Cardiac atrium fibroblast (primary cell): Measurements from ENCODE around the gene ATP6V1D. TPM values are rescaled to one million over a fixed set of nuclear protein-coding genes. Genes with fewer than 3 reads are reported as not detected.

ENCODE experiments used
- total RNA-seq: library from RNA; depleted of rRNA; stranded (reverse); fragments of >200 nt; gene quantifications from 2 replicates; pipeline ENCODE4 v1.2.3, GENCODE V29; 2015

ATP6V1D gene
- 74.2 and 92.5 TPM in 2 replicates for total RNA-seq

DNA sequence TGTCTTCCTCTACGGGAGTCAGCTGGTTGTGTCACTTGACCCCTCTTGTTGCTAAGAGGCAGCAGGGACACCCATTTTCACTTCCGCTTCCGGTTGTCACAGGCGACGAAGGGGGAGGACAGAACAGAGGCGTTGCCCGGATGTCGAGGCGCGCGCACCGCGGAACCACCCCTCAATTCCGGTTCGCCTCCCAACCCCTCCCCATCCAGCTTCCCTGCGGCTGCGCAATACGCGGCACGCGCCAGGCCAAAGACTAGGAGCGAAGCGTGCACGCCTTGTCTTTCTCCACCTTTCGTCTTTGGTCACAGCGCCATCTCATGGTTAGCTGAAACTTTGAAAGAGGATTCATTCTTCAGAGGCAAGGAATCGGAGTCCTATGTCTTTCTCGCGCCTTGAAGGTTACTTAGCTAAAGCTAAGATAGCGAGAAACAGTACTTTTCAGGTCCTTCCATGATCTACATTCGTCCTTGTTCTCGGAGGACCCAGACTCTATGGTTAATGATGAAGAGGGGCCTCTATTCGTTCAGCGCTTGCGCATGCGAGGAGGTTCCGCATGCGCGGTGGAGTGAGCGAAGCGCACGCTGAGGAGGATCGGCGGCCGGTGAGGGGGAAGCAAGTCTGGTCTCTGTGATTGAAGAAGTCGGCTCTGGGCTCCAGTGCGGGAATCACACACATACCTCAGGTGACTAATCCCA is at the start of gene ATP6V1D, which contains the start of gene EIF2S1:
ATP6V1D (minus strand) TSS at position 30 of the 695 bp plus-strand sequence. CDS start 106 bp downstream, outside the sequence.
EIF2S1 (plus strand) TSS at position 554 of the 695 bp plus-strand sequence. CDS start 4,440 bp downstream, outside the sequence.

Other genes starting within 250 kb of the ATP6V1D start
- gene GARIN2, start 170.4 kb downstream of the ATP6V1D start, total RNA-seq: not detected in 2 replicates
- gene PALS1, start 118.4 kb downstream of the ATP6V1D start, total RNA-seq: 11.7 and 13.4 TPM in 2 replicates
- gene EIF2S1, start 524 bp upstream of the ATP6V1D start, total RNA-seq: 94.1 and 111 TPM in 2 replicates
- 1.8 and 3.9 TPM in 2 replicates for gene PLEK2, start 52.4 kb upstream of the ATP6V1D start, total RNA-seq
- 3.6 TPM in 1 of 2 replicates, not detected in the other for gene TMEM229B, start 128.9 kb upstream of the ATP6V1D start, total RNA-seq
- under 0.01 TPM in 1 of 2 replicates, not detected in the other for gene PLEKHH1, start 173.5 kb upstream of the ATP6V1D start, total RNA-seq
- 24.6 and 24.9 TPM in 2 replicates for gene PIGH, start 240.5 kb upstream of the ATP6V1D start, total RNA-seq